Measurements from ENCODE around the gene RNF13.

The RNF13 gene

GRCh38 chr3:149867563-149867962 lies 54.5 kb downstream of the RNF13 start:
- H3K27me3 ChIP-seq (ENCODE audit: insufficient read depth, low read length), result no peaks in the 10 kb centered on the region
- H3K4ac ChIP-seq (ENCODE audit: low read depth, low read length), result no peak overlapping the region
- H3K79me1 ChIP-seq (ENCODE audit: low read length), result no peaks in the 10 kb centered on the region
- no peak overlapping the region for H4K91ac ChIP-seq (ENCODE audit: low read depth, low read length)
- no peak overlapping the region for H2BK12ac ChIP-seq (ENCODE audit: low read length)
- no peak overlapping the region for H3K23ac ChIP-seq (ENCODE audit: low read length)
- no peak overlapping the region for H3K27ac ChIP-seq (ENCODE audit: low read depth, low read length)
- H3K4me3 ChIP-seq (ENCODE audit: low read depth, low read length), result no peak overlapping the region
- H3K79me2 ChIP-seq (ENCODE audit: control insufficient read depth, insufficient read depth, low read length, poor library complexity), result no peaks in the 10 kb centered on the region
- no peak overlapping the region for H2BK5ac ChIP-seq (ENCODE audit: low read depth, low read length, poor library complexity)
- no peak for DNase-seq
- no peak overlapping the region for H3K9ac ChIP-seq (ENCODE audit: low read length)
- WGBS (ENCODE audit: extremely low coverage, insufficient coverage, insufficient read length), result no CpG with 5 or more reads among the region's 1 CpG
- no peaks in the 10 kb centered on the region for H3K9me3 ChIP-seq (ENCODE audit: insufficient read depth, low read depth, low read length)
- no peak overlapping the region for H2BK120ac ChIP-seq (ENCODE audit: insufficient read depth, low read length, poor library complexity)
- H3K4me1 ChIP-seq (ENCODE audit: control insufficient read depth in 1 of 2, insufficient read depth in 2 of 2, low read length in 2 of 2), result no peaks in the 10 kb centered on the region
- no peak overlapping the region for H2AFZ ChIP-seq (ENCODE audit: insufficient read depth, low read length, poor library complexity)
- H3K14ac ChIP-seq (ENCODE audit: low read length), result no peak overlapping the region
- H3K36me3 ChIP-seq (ENCODE audit: control insufficient read depth in 1 of 2, insufficient read depth in 2 of 2, low read length in 2 of 2), result no peaks in the 10 kb centered on the region
- no peak overlapping the region for H3K4me2 ChIP-seq (ENCODE audit: low read length)
- H4K12ac ChIP-seq (ENCODE audit: low read depth, low read length), result no peak overlapping the region
- no peak overlapping the region for H4K8ac ChIP-seq (ENCODE audit: low read depth, low read length)
- H2AK5ac ChIP-seq (ENCODE audit: low read length), result no peak overlapping the region
- H3K18ac ChIP-seq (ENCODE audit: low read length), result no peak overlapping the region

- H2AFZ ChIP-seq (ENCODE audit: insufficient read depth, low read length, poor library complexity), result no peak overlapping the region
- no peak overlapping the region for H3K14ac ChIP-seq (ENCODE audit: low read length)
- H3K36me3 ChIP-seq (ENCODE audit: control insufficient read depth in 1 of 2, insufficient read depth in 2 of 2, low read length in 2 of 2), result no peaks in the 10 kb centered on the region
- no peak overlapping the region for H3K4me2 ChIP-seq (ENCODE audit: low read length)
- H4K8ac ChIP-seq (ENCODE audit: low read depth, low read length), result no peak overlapping the region
- H2BK5ac ChIP-seq (ENCODE audit: low read depth, low read length, poor library complexity), result no peak overlapping the region
- no peak overlapping the region for H3K9ac ChIP-seq (ENCODE audit: low read length)
- H3K23ac ChIP-seq (ENCODE audit: low read length), result no peak overlapping the region
- no peaks in the 10 kb centered on the region for H3K79me2 ChIP-seq (ENCODE audit: control insufficient read depth, insufficient read depth, low read length, poor library complexity)
- whole genome bisulfite sequencing (ENCODE audit: extremely low coverage, insufficient coverage, insufficient read length), result no CpG with 5 or more reads among the region's 3 CpGs
- H3K27me3 ChIP-seq (ENCODE audit: insufficient read depth, low read length), result no peaks in the 10 kb centered on the region
- no peak overlapping the region for H3K4ac ChIP-seq (ENCODE audit: low read depth, low read length)
- no peaks in the 10 kb centered on the region for H3K9me3 ChIP-seq (ENCODE audit: insufficient read depth, low read depth, low read length)
- no peak overlapping the region for H3K18ac ChIP-seq (ENCODE audit: low read length)
- no peak overlapping the region for H2AK5ac ChIP-seq (ENCODE audit: low read length)
- DNase-seq, result no peak
- no peaks in the 10 kb centered on the region for H3K4me1 ChIP-seq (ENCODE audit: control insufficient read depth in 1 of 2, insufficient read depth in 2 of 2, low read length in 2 of 2)
- H2BK12ac ChIP-seq (ENCODE audit: low read length), result no peak overlapping the region
- H2BK120ac ChIP-seq (ENCODE audit: insufficient read depth, low read length, poor library complexity), result no peak overlapping the region
- no peak overlapping the region for H4K12ac ChIP-seq (ENCODE audit: low read depth, low read length)
- no peak overlapping the region for H4K91ac ChIP-seq (ENCODE audit: low read depth, low read length)
- no peak overlapping the region for H3K4me3 ChIP-seq (ENCODE audit: low read depth, low read length)
- H3K27ac ChIP-seq (ENCODE audit: low read depth, low read length), result no peak overlapping the region
- no peaks in the 10 kb centered on the region for H3K79me1 ChIP-seq (ENCODE audit: low read length)
Measured at GRCh38 chr3:149871855-149872254, 58.8 kb downstream of the RNF13 start.

GRCh38 chr3:149872589-149872988 lies 59.6 kb downstream of the RNF13 start:
- no peak overlapping the region for H3K14ac ChIP-seq (ENCODE audit: low read length)
- H3K9me3 ChIP-seq (ENCODE audit: insufficient read depth, low read depth, low read length), result no peaks in the 10 kb centered on the region
- H3K9ac ChIP-seq (ENCODE audit: low read length), result no peak overlapping the region
- H2AFZ ChIP-seq (ENCODE audit: insufficient read depth, low read length, poor library complexity), result no peak overlapping the region
- no peak overlapping the region for H3K4ac ChIP-seq (ENCODE audit: low read depth, low read length)
- no peak overlapping the region for H2BK120ac ChIP-seq (ENCODE audit: insufficient read depth, low read length, poor library complexity)
- no peak overlapping the region for H3K4me2 ChIP-seq (ENCODE audit: low read length)
- H3K79me1 ChIP-seq (ENCODE audit: low read length), result no peaks in the 10 kb centered on the region
- no peak overlapping the region for H2AK5ac ChIP-seq (ENCODE audit: low read length)
- no peaks in the 10 kb centered on the region for H3K79me2 ChIP-seq (ENCODE audit: control insufficient read depth, insufficient read depth, low read length, poor library complexity)
- H3K4me3 ChIP-seq (ENCODE audit: low read depth, low read length), result no peak overlapping the region
- no peak overlapping the region for H3K27ac ChIP-seq (ENCODE audit: low read depth, low read length)
- H4K91ac ChIP-seq (ENCODE audit: low read depth, low read length), result no peak overlapping the region
- H2BK5ac ChIP-seq (ENCODE audit: low read depth, low read length, poor library complexity), result no peak overlapping the region
- no peaks in the 10 kb centered on the region for H3K27me3 ChIP-seq (ENCODE audit: insufficient read depth, low read length)
- DNase-seq, result no peak
- H3K36me3 ChIP-seq (ENCODE audit: control insufficient read depth in 1 of 2, insufficient read depth in 2 of 2, low read length in 2 of 2), result no peaks in the 10 kb centered on the region
- H4K8ac ChIP-seq (ENCODE audit: low read depth, low read length), result no peak overlapping the region
- H2BK12ac ChIP-seq (ENCODE audit: low read length), result no peak overlapping the region
- no peak overlapping the region for H4K12ac ChIP-seq (ENCODE audit: low read depth, low read length)
- H3K18ac ChIP-seq (ENCODE audit: low read length), result no peak overlapping the region
- H3K4me1 ChIP-seq (ENCODE audit: control insufficient read depth in 1 of 2, insufficient read depth in 2 of 2, low read length in 2 of 2), result no peaks in the 10 kb centered on the region
- no CpG with 5 or more reads among the region's 2 CpGs for WGBS (ENCODE audit: extremely low coverage, insufficient coverage, insufficient read length)
- no peak overlapping the region for H3K23ac ChIP-seq (ENCODE audit: low read length)

GRCh38 chr3:149877668-149878067 lies 64.7 kb downstream of the RNF13 start:
- Histone ChIP-seq H3K79me2 (ENCODE audit: control insufficient read depth, insufficient read depth, low read length, poor library complexity) (no peaks in the 10 kb centered on the region), H2BK12ac (ENCODE audit: low read length) (no peak overlapping the region), H2AK5ac (ENCODE audit: low read length) (no peak overlapping the region), H3K79me1 (ENCODE audit: low read length) (no peaks in the 10 kb centered on the region), H3K4ac (ENCODE audit: low read depth, low read length) (no peak overlapping the region), H4K8ac (ENCODE audit: low read depth, low read length) (no peak overlapping the region), H3K27ac (ENCODE audit: low read depth, low read length) (no peak overlapping the region), H3K36me3 (ENCODE audit: control insufficient read depth in 1 of 2, insufficient read depth in 2 of 2, low read length in 2 of 2) (no peaks in the 10 kb centered on the region), H3K9ac (ENCODE audit: low read length) (no peak overlapping the region), H2BK5ac (ENCODE audit: low read depth, low read length, poor library complexity) (no peak overlapping the region), H3K4me3 (ENCODE audit: low read depth, low read length) (no peak overlapping the region), H3K14ac (ENCODE audit: low read length) (no peak overlapping the region), H2BK120ac (ENCODE audit: insufficient read depth, low read length, poor library complexity) (no peak overlapping the region), H3K27me3 (ENCODE audit: insufficient read depth, low read length) (no peaks in the 10 kb centered on the region), H4K12ac (ENCODE audit: low read depth, low read length) (no peak overlapping the region), H4K91ac (ENCODE audit: low read depth, low read length) (no peak overlapping the region), H3K18ac (ENCODE audit: low read length) (no peak overlapping the region), H3K9me3 (ENCODE audit: insufficient read depth, low read depth, low read length) (no peaks in the 10 kb centered on the region), H3K4me1 (ENCODE audit: control insufficient read depth in 1 of 2, insufficient read depth in 2 of 2, low read length in 2 of 2) (no peaks in the 10 kb centered on the region), H2AFZ (ENCODE audit: insufficient read depth, low read length, poor library complexity) (no peak overlapping the region), H3K23ac (ENCODE audit: low read length) (no peak overlapping the region), H3K4me2 (ENCODE audit: low read length) (no peak overlapping the region)
- WGBS (ENCODE audit: extremely low coverage, insufficient coverage, insufficient read length), result no CpG with 5 or more reads among the region's 1 CpG
- no peak for DNase-seq

Measured in trophoblast cell (in vitro differentiated cells and primary cell).